ENCODE measurements around the gene TSPAN12. TPM values are rescaled to one million over a fixed set of nuclear protein-coding genes. Genes with fewer than 3 reads are reported as not detected.

Gene TSPAN12
- total and polyA plus RNA-seq, 2 of the 8 experiments (the other 6 are each of a cell fraction or from before 2014, with no cell fraction given) = 6.1 to 17.9 TPM

GRCh38 chr7:120793213-120793936, 64.6 kb downstream of the TSPAN12 start:
- Histone ChIP-seq H3K9me3 (ENCODE audit: insufficient read depth in 2 of 2, low read depth in 1 of 2, low read length in 1 of 2) (peaks cover 0 to 2% of the 10 kb centered on the region in 2 experiments; a peak in 1 of 4 replicates), H3K79me1 (ENCODE audit: low read depth, low read length) (no peaks in the 10 kb centered on the region), H3K9ac (replicated peaks in 1 of 4; ENCODE audit: extremely low read depth in 1 of 4, low read depth in 3 of 4, low read length in 3 of 4) (no peak overlapping the region), H3K4me2 (ENCODE audit: insufficient read depth in 1 of 2, low read depth in 2 of 2, low read length in 2 of 2) (no peak overlapping the region), H3K27me3 (replicated peaks in 1 of 4; ENCODE audit: control insufficient read depth in 3 of 4, extremely low read depth in 1 of 4, insufficient read depth in 3 of 4, low read length in 3 of 4) (no peaks in the 10 kb centered on the region), H3K23ac (ENCODE audit: insufficient read length) (no peak overlapping the region), H3K4me3 (ENCODE audit: extremely low read depth in 1 of 4, insufficient read depth in 2 of 4, low read depth in 3 of 4, low read length in 4 of 4) (no peak overlapping the region), H4K5ac (ENCODE audit: insufficient read length, low read depth, low read length) (no peak overlapping the region), H3K23me2 (ENCODE audit: low read depth, low read length) (no peaks in the 10 kb centered on the region; the same call in 1 of the 2 replicates), H2BK5ac (ENCODE audit: low read depth, low read length) (no peak overlapping the region), H2BK15ac (ENCODE audit: low read length) (no peak overlapping the region), H3K79me2 (ENCODE audit: control insufficient read depth in 1 of 2, insufficient read depth in 2 of 2, low read length in 2 of 2) (no peaks in the 10 kb centered on the region), H4K91ac (replicated peaks; ENCODE audit: insufficient read length, low read length) (no peak overlapping the region), H2BK120ac (replicated peaks; ENCODE audit: low read depth, low read length) (no peak overlapping the region), H4K20me1 (replicated peaks in 1 of 2; ENCODE audit: control insufficient read depth in 1 of 2, insufficient read depth in 2 of 2, low read length in 2 of 2) (no peaks in the 10 kb centered on the region), H3K14ac (ENCODE audit: insufficient read length) (no peak overlapping the region), H2AK5ac (ENCODE audit: low read depth, low read length) (no peak overlapping the region), H3K56ac (replicated peaks; ENCODE audit: insufficient read length, low read depth, low read length) (no peak overlapping the region), H4K8ac (ENCODE audit: extremely low read depth, insufficient read depth, low read length) (no peak overlapping the region), H3K4me1 (replicated peaks in 1 of 4; ENCODE audit: control insufficient read depth in 3 of 4, insufficient read depth in 4 of 4, low read length in 3 of 4) (peaks cover 0 to 4% (median 0%) of the 10 kb centered on the region in 4 experiments; a peak in 1 of 7 replicates), H2AFZ (ENCODE audit: low read length) (no peak overlapping the region), H3K4ac (replicated peaks; ENCODE audit: insufficient read length, low read depth, low read length) (no peak overlapping the region), H3K36me3 (ENCODE audit: control insufficient read depth in 2 of 4, insufficient read depth in 4 of 4, low read length in 3 of 4) (no peaks in the 10 kb centered on the region), H2BK20ac (ENCODE audit: low read length) (no peak overlapping the region), H2BK12ac (ENCODE audit: low read depth, low read length) (no peak overlapping the region), H3K18ac (ENCODE audit: extremely low read depth, low read length) (no peak overlapping the region), H3K27ac (ENCODE audit: low read depth, low read length) (no peak overlapping the region)
- no peak for DNase-seq (ENCODE audit: low read depth in 1 of 2, low spot score in 2 of 2)
- ChIA-PET POLR2A (ENCODE audit: partially characterized antibody) (interaction anchor here (0.7 kb wide), 1 partner anchor 89 kb away, joined by 3 read pairs; no protein-coding TSS in a partner anchor), CTCF (ENCODE audit: partially characterized antibody) (interaction anchor here (1.0 to 4.6 kb wide), 15 partner anchors 9 to 315 kb away, joined by 3 to 28 read pairs (median 8); partner anchors contain the start of gene CPED1)
- WGBS, 2 experiments (ENCODE audit: extremely low coverage in 1 of 2, insufficient coverage in 1 of 2, insufficient read length in 1 of 2, insufficient replicate concordance in 2 of 2, low coverage in 1 of 2, low lambda C conversion rate in 2 of 2, missing lambda C conversion rate in 1 of 2) = 94% methylated on average over 3 of the region's 3 CpGs; no CpG with 5 or more reads in 1 of the 2 experiments
- FAIRE-seq = no peak
- TF ChIP-seq SIX5 (IDR thresholded peaks at IDR 0.05; ENCODE audit: low read depth, low read length) (no peak), USF2 (IDR thresholded peaks at IDR 0.05; ENCODE audit: low read length) (no peak), CTCF (IDR thresholded peaks at IDR 0.05; ENCODE audit: control extremely low read depth in 1 of 3, insufficient read depth in 1 of 3, low read depth in 1 of 3, low read length in 3 of 3) (no peak), BACH1 (IDR thresholded peaks at IDR 0.05; ENCODE audit: low read length) (no peak), CTBP2 (IDR thresholded peaks at IDR 0.05; ENCODE audit: borderline replicate concordance, insufficient read depth, insufficient read length, low read length) (no peak), PHF8 (conservative IDR thresholded peaks at IDR 0.05; ENCODE audit: low read depth, low read length) (no peak), BCL11A (IDR thresholded peaks at IDR 0.05; ENCODE audit: low read depth in 2 of 2, low read length in 2 of 2) (no peak), ZNF274 (IDR thresholded peaks at IDR 0.05; ENCODE audit: borderline replicate concordance, extremely low read depth, low read length) (no peak)

Data from H1 (cell line).